GM18505 (cell line): Measurements from ENCODE around the gene ZNF148.
A peak's percentile ranks its signal among the peaks of the same experiment; 100 is the strongest.
"Not testable (repeated sequence)": the region's sequence is repeated elsewhere in the genome, so short reads cannot be mapped to it uniquely, and the experiment has no call there.

Source experiments
- ATAC-seq: cut with Tn5 transposase; IDR thresholded peaks from one replicate; pipeline ENCODE4 v1.9.1; 2021; ENCODE audit not compliant: unreplicated experiment
- POLR2A ChIP-seq: IDR thresholded peaks from 4 replicates; pipeline ENCODE4 v1.6.1; 2011; ENCODE audit warnings: borderline replicate concordance; ENCODE audit not compliant: insufficient read depth, insufficient read length; ENCODE audit errors: extremely low read depth

The ZNF148 gene

DNA sequence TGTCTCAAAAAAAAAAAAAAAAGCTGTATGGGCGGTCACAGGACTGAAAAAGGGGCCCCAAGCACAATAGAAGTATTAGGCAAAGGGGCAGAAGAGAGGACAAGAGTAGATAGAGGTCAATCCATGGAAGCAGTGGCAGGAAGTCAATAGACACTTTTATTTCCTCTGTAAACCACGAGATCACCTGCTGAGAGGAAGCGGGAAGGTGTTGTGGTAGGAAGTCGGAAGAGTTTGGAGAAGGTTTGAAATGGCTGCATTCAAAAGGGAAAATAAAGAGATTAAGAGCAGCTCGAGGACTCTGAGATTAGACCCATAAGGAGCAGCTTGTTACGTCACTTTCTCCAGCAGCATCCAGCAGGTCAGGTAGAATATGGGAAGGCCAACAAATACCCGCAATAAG lies 14.2 kb upstream of the ZNF148 start:
- ATAC-seq, result no peak
- TF ChIP-seq POLR2A, result no peak

DNA sequence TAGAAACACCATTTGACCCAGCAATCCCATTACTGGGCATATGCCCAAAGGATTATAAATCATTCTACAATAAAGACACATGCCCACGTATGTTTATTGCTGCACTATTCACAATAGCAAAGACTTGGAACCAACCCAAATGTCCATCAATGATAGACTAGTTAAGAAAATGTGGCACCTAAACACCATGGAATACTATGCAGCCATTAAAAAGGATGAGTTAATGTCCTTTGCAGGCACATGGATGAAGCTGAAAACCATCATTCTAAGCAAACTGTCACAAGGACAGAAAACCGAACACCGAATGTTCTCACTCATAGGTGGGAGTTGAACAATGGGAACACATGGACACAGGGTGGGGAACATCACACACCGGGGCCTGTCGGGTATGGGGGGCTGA lies 13.2 kb upstream of the ZNF148 start:
- not testable (repeated sequence) for ATAC-seq

- ATAC-seq, result no peak
- TF ChIP-seq POLR2A, result no peak
Observed at GRCh38 chr3:125386811-125387210, 11.7 kb upstream of the ZNF148 start.

- no peak for ATAC-seq
- no peak for TF ChIP-seq POLR2A
Observed at GRCh38 chr3:125383744-125384143, 8.6 kb upstream of the ZNF148 start.

DNA sequence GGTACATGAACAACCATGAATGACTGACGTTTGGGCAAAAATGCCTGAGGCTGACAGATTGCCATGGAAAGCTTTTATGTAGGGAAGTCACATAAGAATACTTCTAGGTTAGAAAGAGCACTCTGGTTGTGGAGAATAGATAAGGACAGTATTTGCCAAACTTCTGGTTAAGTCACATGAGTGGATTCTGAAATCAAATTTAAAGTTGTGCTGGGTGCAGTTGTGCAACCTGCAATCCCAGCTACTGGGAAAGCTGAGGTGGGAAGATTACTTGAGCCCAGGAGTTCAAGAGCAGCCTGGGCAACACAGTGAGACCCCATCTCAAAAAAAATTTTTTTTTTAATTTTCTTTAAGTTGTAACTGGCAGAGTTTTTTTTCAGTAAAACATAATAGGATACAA lies 7.2 kb upstream of the ZNF148 start:
- no peak for TF ChIP-seq POLR2A
- ATAC-seq, result no peak

DNA sequence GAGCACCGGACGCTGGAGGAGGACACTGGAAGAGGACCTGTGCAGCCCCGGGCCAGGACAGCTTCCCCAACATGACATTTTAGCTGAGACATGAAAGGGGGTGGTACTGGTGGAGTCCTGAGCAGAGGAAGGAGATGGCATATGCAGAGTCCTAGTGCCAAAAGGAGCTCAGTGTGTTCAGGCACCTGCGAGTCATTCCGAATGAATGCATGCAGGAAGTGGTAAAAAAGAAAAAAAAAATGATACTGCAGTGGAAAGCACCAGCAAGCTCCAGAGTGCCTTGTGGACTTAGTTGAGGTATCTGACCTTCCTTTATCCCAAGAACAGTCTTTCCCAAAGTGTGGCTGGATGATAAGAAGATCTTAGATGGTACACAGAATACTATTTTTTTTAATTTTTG lies 6.6 kb upstream of the ZNF148 start:
- ATAC-seq, result no peak
- no peak for TF ChIP-seq POLR2A

DNA sequence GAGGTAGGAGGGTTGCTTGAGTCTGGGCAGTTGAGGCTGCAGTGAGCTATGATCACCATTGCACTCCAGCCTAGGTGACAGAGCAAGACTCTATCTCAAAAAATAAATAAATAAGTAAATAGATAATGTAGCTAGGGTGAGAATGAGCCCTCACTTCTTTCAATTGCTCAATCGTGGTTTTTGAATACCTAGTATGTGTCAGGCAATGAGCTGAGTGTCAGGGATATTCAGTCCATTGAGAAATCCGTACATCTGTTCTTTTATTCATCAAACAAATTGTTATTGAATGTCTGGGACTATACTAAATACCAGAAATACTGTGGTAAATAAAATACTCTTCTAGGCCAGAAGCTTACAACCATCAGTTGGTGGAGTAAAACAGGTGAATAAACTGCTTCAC lies 6.2 kb upstream of the ZNF148 start:
- no peak for TF ChIP-seq POLR2A
- no peak for ATAC-seq

DNA sequence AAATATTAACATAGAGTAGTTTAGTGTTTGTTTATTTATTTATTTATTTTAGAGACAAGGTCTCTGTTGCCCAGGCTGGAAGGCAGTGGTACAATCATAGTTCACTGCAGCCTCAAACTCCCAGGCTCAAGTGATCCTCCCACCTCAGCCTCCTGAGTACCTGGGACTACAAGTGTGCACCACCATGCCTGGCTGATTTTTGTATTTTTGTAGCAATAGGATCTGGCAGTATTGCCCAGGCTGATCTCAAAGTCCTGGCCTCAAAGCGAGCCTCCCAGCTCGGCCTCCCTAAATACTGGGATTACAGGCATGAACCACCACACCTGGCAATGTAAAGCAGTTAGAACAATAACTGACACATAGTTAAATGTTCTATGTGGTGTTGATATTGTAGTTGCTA lies 4.4 kb upstream of the ZNF148 start:
- no peak for ATAC-seq

GRCh38 chr3:125378762-125379161 lies 3.6 kb upstream of the ZNF148 start:
- no peak for ATAC-seq
- no peak for TF ChIP-seq POLR2A

More for the DNA sequence above, 4.4 kb upstream of the ZNF148 start:
- TF ChIP-seq POLR2A, result no peak

DNA sequence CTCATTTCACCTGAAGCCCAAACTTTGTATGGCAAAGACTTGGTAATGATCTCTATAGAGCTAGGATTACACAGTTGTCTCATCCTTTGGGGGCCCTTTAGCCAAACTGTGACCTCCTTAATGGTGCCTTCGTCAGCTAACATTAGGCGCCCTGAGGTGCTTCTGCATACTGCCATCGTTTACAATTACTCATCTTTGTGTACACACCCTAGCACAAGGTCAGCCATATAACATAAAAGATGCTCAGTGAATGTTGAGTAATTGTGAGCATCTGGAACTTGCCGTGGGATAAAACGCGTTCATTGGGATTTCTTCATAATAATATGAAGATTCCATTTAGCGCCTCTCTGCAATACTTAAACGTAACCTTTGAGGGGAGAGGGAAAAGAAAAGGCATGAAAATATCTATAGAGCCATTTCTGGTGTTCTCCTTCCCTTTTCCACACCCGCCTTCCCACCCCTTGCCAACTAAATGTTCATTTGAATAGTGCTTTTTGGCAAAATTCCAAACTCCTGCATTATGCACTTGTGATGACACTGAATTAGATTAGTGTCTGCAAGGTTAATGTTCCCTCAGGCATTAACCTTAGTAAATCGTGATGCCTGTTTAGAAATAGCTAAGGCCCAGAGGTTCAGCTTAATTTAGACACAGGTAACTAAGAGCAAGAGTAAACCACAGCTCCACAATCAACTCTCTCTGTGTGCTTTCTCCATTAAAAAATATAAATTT lies 990 bp upstream of the ZNF148 start:
- no peak for ATAC-seq
- no peak for TF ChIP-seq POLR2A

GRCh38 chr3:125374501-125374995 lies 577 bp downstream of the ZNF148 start:
- no peak for TF ChIP-seq POLR2A
- peak; percentile 2 for ATAC-seq

- no peak for ATAC-seq
- no peak for TF ChIP-seq POLR2A
Observed at GRCh38 chr3:125367403-125368230, 7.5 kb downstream of the ZNF148 start.

DNA sequence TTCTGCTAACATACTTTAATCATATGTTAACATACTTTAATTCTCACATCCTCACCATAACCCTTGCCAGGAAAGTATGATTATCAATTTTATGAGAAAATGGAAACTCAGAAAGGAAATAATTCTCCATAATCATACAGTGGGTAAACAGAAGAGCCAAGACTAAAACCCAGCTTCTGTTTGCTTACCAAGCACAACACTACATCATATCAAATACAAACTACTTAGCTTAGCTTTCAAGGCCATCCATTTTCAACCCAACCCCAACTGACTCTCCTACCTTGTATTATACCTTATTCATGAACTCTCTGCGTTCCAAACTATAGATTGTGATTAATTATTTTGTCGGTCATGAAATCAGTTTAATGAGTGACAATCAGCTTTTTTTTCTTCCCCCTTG lies 9.0 kb downstream of the ZNF148 start:
- ATAC-seq, result no peak
- no peak for TF ChIP-seq POLR2A

DNA sequence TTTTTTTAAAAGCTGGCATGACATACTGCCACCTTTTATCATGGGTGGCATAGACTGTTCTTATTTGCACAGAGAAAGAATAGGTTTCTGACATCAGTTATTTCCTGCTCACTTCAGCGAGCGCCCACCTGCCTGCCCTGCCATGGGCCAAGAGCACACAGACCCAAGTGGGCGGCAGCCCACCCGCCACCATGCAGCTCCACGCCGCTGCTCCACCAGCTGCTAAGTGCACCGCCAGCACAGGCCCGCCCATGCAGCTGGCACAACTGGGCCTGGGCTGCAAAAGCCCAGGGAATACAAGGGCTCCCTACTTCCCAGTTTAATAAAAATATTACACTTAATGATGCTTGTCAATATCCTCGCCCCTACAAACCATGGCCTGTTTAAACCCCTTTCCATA lies 15.4 kb downstream of the ZNF148 start:
- no peak for ATAC-seq
- TF ChIP-seq POLR2A, result no peak

DNA sequence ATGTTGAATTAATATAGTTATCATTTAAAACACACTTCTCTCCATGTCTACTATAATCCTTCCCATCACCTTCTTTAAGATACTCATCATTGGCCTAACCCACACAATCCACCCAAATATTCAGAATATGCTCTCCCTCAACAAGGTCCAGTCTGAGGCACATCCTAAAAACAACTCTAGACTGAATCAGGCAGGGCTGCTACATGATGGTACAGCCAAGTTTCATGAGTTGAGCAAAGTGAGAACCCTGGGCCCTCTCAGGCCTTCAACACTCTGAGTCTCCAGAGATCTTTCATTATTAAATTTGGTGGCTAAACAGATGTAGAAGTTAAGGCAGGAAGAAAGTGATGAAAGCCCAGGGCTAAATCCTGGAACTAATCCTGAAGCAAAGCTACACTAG lies 16.2 kb downstream of the ZNF148 start:
- no peak for ATAC-seq

GRCh38 chr3:125357837-125358236 lies 17.3 kb downstream of the ZNF148 start:
- no peak for TF ChIP-seq POLR2A
- no peak for ATAC-seq

More for the DNA sequence above, 16.2 kb downstream of the ZNF148 start:
- TF ChIP-seq POLR2A, result no peak
